HG03103 (cell line): ENCODE measurements around the gene C15orf61.

Experiments
- ATAC-seq: cut with Tn5 transposase; IDR thresholded peaks from one replicate; pipeline ENCODE4 v1.9.1; 2021; ENCODE audit warnings: low read depth; ENCODE audit not compliant: unreplicated experiment

The C15orf61 gene

DNA sequence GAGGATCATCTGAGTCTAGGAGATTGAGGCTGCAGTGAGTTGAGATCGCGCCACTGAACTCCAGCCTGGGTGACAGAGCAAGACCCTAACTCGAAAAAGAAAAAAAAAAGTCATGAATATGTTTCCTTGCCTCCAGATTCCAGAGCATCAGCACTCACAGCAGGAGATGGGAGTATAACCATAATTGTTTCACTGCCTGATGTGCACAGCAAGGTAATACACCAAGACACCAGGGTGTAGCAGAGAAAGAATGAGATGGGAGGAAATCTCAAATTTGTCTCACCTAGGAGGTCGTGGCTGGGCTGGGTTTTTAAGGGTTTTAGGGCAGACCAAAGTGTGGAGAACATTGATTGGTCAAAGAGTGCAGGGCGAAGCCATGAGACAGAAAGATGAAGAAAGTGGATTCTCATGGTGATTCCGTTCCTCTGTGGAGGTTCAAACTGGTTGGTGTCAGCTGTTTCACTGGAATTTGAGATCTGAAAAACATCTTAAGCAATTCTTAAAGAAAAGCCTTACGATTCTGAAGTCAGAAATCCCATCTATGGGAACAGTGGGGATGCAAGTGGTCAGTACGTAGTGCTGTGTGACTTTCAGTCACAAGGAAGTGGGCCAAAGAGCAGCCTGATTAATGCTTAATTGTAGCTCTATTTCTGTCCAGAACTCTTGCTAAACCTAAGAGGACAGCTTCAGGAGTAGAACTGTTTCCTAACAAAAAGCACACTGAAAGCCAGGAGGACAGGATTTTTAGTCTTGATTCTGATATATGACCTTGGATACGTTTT lies 7.8 kb upstream of the C15orf61 start:
- no peak for ATAC-seq

- no peak for ATAC-seq
These were observed 5.8 kb upstream of the C15orf61 start for GRCh38 chr15:67515090-67515489.

DNA sequence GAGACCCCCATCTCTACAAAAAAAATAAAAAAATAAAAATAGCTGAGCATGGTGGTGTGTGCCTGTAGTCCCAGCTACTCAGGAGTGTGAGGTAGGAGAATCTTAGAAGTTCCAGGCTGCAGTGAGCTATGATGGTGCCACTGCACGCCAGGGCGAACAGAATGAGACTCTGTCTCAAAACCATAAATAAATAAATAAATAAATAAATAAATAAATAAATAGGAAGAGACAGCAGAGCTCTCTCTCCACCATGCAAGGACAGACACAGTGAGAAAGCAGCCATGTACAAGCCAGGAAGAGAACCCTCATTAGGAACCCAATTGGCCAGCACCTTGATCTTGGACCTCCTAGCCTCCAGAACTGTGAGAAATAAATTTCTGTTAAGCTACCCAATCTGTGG lies 5.4 kb upstream of the C15orf61 start:
- no peak for ATAC-seq

DNA sequence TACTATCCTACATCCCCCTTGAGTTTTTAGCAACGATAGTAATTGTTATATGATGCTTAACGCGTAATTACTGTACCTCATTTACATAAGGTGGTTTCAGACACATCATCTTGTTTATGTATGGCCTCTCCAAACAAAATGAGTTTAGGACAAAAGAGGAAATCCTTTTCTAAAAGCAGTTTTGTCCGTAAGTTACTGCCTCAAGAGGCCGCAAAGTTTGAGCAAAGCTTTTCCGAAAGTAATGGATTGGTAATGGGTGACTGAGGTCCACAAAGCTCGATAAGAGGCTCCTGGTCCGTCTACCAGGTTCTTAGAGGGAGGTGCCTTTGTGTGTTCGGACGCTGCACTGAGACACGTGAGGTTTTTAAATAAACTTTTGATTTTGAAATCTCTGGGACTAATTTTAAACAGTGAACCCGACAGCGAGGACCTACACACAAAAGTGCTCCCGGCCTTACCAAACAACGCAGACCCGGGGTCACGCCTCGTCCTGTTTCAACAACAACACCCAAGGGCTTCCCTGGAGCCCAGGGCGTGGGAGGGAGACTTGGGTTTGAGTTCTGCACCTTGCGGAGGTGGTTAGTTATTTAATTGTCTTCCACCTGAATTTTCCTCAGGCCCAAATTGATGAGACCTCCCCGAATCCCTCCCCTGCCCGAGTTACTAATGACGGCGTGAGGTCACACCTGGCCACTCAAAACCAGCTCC lies 456 bp upstream of the C15orf61 start:
- no peak for ATAC-seq

DNA sequence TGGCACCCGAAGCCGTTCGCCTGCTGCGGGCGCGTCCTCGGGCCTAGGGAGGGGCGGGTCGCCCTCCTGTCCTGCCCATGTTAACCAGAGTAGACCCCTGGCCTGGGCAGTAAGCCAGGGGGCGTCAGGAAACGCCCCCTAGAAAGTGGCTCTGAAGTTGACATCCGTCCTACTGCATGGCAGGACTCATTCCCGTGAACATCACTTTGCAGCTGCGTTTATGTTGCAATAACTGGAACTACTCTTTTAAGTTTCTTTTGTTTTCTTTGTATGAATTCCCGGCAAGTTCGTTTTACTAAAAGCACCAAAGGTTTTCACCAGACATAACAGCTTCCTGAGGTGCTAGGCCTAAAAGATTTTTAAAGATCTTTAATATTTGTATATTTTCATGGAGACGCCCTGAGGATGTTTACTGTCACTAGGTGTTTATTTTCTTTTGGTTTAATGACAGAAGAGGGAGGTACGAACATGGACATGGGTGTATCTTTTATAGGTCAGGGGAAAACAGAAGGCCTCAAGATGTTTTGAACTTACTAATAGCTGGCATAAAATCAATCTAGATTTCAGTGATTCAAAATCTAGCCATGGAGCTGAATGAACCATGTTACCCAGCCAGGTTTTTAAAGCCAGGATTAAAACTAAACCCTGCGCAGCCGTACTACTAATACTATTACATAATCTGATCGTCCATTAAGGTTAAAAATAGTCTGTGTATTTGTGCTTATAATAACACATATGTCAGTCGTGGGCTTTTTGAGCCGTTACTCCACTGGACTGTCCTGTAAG lies 1.0 kb downstream of the C15orf61 start:
- no peak for ATAC-seq

DNA sequence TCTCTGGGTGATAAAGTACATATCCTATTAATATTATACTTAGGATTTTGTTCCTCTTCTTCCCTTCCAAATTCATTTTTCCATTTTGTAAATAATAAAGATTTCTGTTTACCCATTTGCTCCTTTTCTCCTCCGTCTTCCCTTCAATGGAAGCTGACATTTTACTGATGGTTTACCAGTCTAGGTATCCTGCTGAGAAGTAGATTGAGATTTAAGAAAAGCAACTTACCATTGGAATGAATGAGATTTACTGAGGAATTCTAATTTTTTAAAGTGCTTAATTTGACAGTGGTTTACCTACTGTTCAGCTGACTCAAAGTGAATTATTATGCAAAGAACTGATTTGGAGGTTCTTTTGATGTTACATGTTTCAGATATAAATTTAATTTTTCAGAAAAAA lies 2.4 kb downstream of the C15orf61 start:
- no peak for ATAC-seq

DNA sequence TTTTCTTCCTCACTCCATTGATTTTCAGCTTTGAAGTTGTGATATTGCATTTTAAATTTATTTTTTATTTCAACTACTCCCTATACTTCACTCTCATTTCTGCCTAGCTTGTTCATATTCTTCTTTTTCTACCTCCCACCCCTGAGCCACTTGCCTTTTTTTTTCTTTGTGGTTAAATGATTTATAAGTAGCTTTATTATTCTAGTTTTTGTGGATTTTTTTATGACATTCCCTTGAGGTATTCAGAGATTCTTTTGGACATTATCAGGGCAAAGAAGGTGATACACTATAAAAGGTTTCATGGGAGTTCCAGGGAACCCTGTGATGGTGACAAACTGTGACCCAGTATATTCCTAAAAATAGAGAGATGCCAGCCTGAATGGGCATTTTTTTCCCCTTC lies 3.3 kb downstream of the C15orf61 start:
- ATAC-seq: no peak

- no peak for ATAC-seq
These were observed 7.6 kb downstream of the C15orf61 start for GRCh38 chr15:67528513-67528912.

DNA sequence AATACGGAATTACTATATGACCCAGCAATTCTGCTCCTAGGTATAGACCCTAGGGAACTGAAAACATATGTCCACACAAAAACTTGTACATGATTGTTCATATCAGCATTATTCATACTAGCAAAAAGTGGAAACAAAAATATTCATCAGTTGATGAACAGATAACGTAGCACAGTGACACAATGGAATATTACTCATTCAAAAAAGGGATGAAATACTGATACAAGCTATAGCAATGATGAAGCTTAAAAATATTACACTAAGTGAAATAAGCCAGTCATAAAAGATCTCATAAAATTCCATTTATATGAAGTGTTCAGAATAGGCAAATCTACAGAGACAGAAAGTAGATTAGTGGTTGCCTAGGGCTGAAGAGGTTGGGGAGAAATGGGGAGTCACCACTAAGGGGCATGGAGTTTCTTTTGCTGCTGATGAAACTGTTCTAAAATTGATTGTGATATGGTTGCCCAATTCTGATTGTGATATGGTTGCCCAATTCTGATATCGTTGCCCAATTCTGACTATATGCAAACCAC lies 10.5 kb downstream of the C15orf61 start:
- ATAC-seq: no peak

DNA sequence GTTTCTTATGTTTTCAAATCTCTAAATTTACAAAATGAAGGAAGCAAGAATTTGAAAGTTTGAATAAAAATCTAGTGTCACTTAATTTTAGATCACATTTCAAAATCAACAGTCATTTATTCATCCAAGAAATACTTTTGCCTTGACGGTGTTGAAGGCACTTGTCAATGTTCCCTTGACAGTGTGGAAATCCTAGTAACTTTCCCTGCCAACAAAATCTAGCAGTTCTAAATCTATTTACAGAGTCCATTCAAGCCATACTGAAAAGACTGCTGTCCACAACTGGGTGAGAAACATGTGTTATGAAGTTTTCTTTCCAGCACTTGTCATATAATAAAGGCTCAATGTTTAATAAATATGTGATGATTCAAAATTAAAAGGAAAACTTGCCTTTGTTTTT lies 12.9 kb downstream of the C15orf61 start:
- ATAC-seq: no peak

DNA sequence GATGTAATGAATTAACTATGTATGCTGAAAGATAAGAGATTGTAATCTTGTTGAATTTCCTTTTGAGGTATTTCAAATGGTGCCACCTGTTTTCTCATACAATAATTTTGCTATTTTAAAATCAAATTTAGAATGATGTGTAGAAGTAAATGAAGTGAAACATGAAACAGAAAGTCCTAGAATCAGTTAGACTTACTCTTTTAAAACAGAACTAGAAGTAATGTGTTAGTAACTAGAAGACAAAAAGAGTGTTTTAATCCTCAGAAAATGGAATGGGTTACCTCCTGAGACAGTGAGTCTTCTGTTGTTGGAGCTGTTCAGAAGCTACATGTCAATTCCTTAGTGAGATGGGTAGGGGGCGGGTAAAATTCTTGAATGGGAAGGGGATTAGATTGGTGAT lies 13.4 kb downstream of the C15orf61 start:
- no peak for ATAC-seq

GRCh38 chr15:67537771-67538170 lies 16.8 kb downstream of the C15orf61 start:
- no peak for ATAC-seq

DNA sequence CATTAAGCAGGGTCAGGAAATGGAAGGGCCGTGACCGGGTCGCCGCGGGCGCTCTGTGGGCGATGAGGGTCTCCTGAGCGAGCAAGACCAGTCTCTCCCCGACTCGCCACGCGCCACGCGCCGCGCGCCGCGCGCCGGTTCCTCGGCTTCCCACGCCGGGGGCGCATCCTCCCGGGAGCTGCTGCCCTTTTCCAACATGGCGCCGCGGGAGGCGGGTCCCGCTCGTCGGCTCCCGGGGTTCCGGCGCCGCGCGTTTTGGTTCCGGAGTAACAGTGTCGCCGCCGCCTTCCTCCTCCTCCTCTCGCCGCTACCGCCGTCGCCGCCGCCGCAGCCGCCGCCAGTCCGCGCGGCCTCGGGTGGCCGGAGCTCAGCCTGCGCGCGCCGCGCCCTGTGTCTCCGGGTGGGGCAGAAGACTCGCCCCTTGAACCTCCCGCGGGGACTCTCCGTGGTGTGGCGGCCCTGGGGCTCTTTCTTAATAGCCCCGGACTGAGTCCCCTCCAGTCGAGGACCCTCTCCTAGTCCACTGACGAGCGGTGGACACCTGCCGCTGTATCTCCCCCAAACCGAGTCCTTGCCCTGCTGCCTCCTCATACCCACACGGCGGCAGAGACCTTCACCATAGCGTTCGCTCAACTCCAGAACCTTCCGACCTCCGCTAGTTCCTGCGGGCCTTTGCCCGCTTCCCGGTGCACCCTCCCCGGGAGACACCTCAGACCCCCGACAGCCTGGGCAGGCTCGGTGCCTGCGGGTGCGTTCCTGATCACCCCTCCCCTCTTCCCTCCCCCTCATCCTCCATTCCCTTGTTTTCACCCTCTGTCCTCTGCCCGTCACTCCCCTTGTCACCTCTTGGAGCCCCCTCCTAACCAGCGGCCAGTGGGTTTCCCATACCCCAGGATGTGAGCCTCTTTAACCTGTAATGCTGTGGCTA lies 21.8 kb downstream of the C15orf61 start, which contains the start of gene MAP2K5:
MAP2K5 (plus strand) TSS at position 284 of the 928 bp plus-strand sequence; CDS start at position 917, 633 bp downstream.
- peak; percentile 45 for ATAC-seq

- no peak for ATAC-seq
These were observed 22.4 kb downstream of the C15orf61 start for GRCh38 chr15:67543348-67543718.

GRCh38 chr15:67544475-67544874 lies 23.5 kb downstream of the C15orf61 start:
- no peak for ATAC-seq

- no peak for ATAC-seq
These were observed 24.9 kb downstream of the C15orf61 start for GRCh38 chr15:67545864-67546263.

DNA sequence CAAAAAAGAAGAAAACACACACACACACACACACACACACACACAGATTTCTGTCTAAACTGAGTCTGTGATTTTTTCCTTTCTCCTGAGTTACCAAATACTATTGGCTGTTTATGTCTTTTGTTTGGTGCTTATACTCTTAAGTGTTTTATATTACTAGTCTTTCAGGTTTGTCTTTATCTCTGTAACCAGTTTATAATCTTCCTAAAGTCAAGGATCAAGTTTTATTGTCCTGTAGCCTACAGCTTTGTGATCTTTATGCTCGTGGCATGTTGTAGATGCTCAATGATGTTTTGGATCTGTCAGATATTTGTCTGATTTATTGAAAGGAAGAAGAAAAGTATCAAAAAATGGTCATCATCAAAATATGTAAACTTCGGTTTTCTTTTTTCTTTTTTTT lies 26.1 kb downstream of the C15orf61 start:
- ATAC-seq: no peak

DNA sequence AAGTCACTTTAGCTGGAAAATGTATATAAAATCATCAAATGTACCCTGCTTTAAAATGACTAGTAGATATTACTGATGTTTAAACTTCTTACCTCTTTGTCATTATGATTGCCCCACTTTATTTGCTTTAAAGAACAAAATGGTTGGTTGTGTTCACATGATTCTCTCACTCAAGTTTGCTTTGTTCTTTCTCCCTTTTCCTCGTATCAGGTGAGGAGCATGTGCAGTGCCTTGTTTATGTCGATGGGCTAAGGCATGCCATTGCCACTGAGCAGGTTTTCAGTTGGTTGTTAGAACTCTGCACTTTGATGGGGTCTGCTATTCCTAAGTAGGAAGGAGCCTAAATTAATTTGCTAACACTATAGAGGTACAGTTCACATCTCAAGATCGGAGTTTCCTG lies 26.9 kb downstream of the C15orf61 start:
- no peak for ATAC-seq

GRCh38 chr15:67548236-67548852 lies 27.4 kb downstream of the C15orf61 start:
- ATAC-seq: no peak
